ENCODE results near the gene CLEC10A.

GRCh38 chr17:7114241-7114874, 34.3 kb upstream of the CLEC10A start, which contains the start of gene ASGR2:
- no peak for TF ChIP-seq CTCF (IDR thresholded peaks at IDR 0.05)
- no peak for TF ChIP-seq POLR2AphosphoS5 (IDR thresholded peaks at IDR 0.05)
- no peak for TF ChIP-seq POLR2A (IDR thresholded peaks at IDR 0.05; ENCODE audit: low read depth)
